Measurements from ENCODE around the gene CDK10.

CDK10 gene

DNA sequence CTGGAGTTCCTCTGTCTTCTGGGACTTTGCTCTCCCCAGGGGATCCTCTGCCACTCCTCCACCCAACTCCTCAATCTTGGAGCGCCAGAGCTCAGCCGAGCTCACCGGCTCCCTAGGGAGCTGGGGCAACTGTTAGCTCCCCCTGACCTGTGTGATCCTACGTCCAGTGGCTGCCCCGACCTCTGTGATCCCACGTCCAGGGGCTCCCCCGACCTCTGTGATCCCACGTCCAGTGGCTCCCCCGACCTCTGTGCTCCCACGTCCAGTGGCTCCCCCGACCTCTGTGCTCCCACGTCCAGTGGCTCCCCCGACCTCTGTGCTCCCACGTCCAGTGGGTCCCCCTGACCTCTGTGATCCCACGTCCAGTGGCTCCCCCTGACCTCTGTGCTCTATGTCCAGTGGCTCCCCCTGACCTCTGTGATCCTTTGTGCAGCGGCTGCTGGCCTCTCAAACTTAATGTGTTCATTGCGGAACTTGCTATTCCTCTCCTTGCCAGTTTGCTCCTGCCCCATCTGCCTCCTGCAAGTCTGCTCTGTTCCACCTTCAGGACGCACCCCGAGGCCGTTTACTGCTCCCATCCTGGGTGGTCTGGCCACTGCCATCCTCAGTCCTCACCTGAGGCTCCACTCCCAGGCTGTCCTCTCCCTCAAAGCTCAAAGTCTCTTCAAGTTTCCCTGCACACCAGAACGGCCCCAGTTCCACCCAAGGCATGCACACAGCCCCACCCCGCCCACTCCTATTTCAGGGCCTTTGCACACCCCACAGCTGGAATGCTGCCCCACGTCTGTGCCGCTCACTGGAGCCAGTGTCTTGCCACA is 31.4 kb downstream of the CDK10 start:
- no peaks in the 10 kb centered on the region for H3K9me3 Mint-ChIP-seq
- H3K4me1 Mint-ChIP-seq, result peaks cover 29% of the 10 kb centered on the region
- CTCF ChIA-PET, result interaction anchor here (3.7 kb wide), 1 partner anchor 11 kb away, joined by 13 read pairs; no protein-coding TSS in a partner anchor
- peak overlapping the region; percentile 58 for H3K27ac Mint-ChIP-seq
- peaks cover 9% of the 10 kb centered on the region for H3K27me3 Mint-ChIP-seq
- peaks cover 15% of the 10 kb centered on the region for H3K36me3 Mint-ChIP-seq
- DNase-seq, result no peak
- no peak overlapping the region for H3K4me3 Mint-ChIP-seq

GRCh38 chr16:89720551-89720812 is 34.0 kb downstream of the CDK10 start:
- Mint-ChIP-seq H3K27ac (no peak overlapping the region), H3K4me3 (peak overlapping the region; percentile 72), H3K9me3 (no peaks in the 10 kb centered on the region), H3K27me3 (peaks cover 9% of the 10 kb centered on the region), H3K4me1 (peaks cover 37% of the 10 kb centered on the region), H3K36me3 (peaks cover 30% of the 10 kb centered on the region)
- CTCF ChIA-PET, result interaction anchor here (1.3 to 3.7 kb wide), 2 partner anchors 12 to 14 kb away, joined by 3 to 13 read pairs; no protein-coding TSS in a partner anchor
- DNase-seq, result peak; percentile 51

GRCh38 chr16:89720813-89721545 is 34.5 kb downstream of the CDK10 start, which contains the start of the genes VPS9D1 and ZNF276:
TSS of gene VPS9D1 (minus strand) at chr16:89720898. CDS start at chr16:89720861, 37 bp downstream.
TSS of gene ZNF276 (plus strand) at chr16:89721537. CDS start at chr16:89721641, 104 bp downstream.
- Mint-ChIP-seq H3K36me3 (peaks cover 30% of the 10 kb centered on the region), H3K4me1 (peaks cover 39% of the 10 kb centered on the region), H3K4me3 (peak within 1 kb of the TSS; percentile 91), H3K27ac (peak within 1 kb of the TSS; percentile 98), H3K9me3 (no peaks in the 10 kb centered on the region), H3K27me3 (peaks cover 9% of the 10 kb centered on the region)
- DNase-seq, result peak; percentile 89
- CTCF ChIA-PET, result interaction anchor here (1.3 to 3.7 kb wide), 2 partner anchors 12 to 14 kb away, joined by 3 to 13 read pairs; no protein-coding TSS in a partner anchor

DNA sequence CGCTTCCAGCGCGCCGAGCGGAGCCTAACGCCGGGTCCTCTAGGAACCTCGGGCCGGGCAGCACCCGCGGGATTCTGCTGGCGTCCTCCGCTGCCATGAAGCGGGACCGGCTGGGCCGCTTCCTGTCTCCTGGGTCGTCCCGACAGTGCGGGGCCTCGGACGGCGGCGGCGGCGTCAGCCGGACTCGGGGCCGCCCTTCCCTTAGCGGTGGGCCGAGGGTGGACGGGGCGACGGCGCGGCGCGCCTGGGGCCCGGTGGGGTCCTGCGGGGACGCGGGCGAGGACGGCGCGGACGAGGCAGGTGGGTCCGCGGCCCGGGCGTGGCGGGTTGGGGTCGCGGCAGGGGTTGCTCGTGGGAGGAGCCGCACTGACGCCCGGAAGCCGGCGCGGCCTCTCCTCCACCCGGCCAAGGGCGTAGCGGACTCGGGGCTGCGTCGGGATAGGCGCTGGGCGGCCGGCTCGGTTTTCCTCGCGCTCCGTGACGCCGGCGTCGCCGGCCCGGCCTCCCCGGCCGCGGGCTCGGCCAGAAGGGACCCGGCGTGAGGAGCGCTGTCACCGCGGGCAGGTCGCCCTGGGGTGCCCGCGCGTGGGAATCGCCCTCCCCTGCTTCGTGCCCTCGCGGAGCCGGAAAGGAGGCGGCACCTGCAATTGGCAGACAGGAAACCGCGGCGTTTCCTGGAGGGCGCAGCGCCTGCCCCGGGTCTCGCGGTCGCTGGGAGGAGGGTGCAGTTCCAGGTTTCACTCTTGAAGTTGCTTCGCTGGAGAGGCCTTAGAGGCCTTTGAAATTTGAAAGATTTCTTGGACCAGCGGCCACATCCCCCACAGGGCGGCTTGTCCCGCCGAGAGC is 35.3 kb downstream of the CDK10 start:
- peak overlapping the region; percentile 98 for H3K27ac Mint-ChIP-seq
- CTCF ChIA-PET, result interaction anchor here (3.1 to 3.3 kb wide), 2 partner anchors 16 to 22 kb away, joined by 12 to 14 read pairs; no protein-coding TSS in a partner anchor
- DNase-seq, result peak; percentile 92
- peaks cover 28% of the 10 kb centered on the region for H3K36me3 Mint-ChIP-seq
- peaks cover 42% of the 10 kb centered on the region for H3K4me1 Mint-ChIP-seq
- peak overlapping the region; percentile 91 for H3K4me3 Mint-ChIP-seq
- H3K9me3 Mint-ChIP-seq, result no peaks in the 10 kb centered on the region
- peaks cover 9% of the 10 kb centered on the region for H3K27me3 Mint-ChIP-seq

DNA sequence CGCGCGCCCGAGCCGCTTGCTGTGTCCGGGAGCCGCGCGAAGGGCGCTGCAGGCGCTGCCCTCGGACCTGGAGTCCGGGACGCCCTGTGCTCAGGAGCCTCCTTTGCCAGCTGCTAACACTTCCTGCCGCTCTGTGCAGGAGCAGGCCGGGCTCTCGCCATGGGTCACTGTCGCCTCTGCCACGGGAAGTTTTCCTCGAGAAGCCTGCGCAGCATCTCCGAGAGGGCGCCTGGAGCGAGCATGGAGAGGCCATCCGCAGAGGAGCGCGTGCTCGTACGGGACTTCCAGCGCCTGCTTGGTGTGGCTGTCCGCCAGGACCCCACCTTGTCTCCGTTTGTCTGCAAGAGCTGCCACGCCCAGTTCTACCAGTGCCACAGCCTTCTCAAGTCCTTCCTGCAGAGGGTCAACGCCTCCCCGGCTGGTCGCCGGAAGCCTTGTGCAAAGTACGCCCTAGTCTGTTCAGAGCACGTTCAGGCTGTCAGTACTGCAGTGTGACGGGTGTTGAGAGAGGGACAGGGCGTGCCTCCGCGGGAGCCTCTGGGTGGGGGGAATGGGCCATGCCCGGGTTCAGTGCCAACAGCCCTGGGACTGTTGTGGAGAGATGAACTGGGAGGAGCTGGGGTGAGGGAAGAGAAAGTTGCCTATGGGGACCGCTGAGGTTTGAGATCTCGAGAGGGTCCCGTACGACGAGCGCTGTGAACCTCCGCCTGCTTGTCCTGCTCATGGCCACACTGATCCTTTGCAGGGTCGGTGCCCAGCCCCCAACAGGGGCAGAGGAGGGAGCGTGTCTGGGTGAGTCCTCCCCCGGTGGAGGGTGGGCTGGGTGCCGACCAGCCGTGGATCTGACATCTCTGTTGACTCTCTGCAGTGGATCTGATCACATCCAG is 36.1 kb downstream of the CDK10 start:
- CTCF ChIA-PET, result interaction anchor here (3.1 to 3.3 kb wide), 2 partner anchors 17 to 23 kb away, joined by 12 to 14 read pairs; no protein-coding TSS in a partner anchor
- peak overlapping the region; percentile 98 for H3K27ac Mint-ChIP-seq
- no peaks in the 10 kb centered on the region for H3K9me3 Mint-ChIP-seq
- peaks cover 29% of the 10 kb centered on the region for H3K36me3 Mint-ChIP-seq
- H3K4me1 Mint-ChIP-seq, result peaks cover 51% of the 10 kb centered on the region
- peak; percentile 90 for DNase-seq
- H3K27me3 Mint-ChIP-seq, result peaks cover 9% of the 10 kb centered on the region
- peak overlapping the region; percentile 91 for H3K4me3 Mint-ChIP-seq

DNA sequence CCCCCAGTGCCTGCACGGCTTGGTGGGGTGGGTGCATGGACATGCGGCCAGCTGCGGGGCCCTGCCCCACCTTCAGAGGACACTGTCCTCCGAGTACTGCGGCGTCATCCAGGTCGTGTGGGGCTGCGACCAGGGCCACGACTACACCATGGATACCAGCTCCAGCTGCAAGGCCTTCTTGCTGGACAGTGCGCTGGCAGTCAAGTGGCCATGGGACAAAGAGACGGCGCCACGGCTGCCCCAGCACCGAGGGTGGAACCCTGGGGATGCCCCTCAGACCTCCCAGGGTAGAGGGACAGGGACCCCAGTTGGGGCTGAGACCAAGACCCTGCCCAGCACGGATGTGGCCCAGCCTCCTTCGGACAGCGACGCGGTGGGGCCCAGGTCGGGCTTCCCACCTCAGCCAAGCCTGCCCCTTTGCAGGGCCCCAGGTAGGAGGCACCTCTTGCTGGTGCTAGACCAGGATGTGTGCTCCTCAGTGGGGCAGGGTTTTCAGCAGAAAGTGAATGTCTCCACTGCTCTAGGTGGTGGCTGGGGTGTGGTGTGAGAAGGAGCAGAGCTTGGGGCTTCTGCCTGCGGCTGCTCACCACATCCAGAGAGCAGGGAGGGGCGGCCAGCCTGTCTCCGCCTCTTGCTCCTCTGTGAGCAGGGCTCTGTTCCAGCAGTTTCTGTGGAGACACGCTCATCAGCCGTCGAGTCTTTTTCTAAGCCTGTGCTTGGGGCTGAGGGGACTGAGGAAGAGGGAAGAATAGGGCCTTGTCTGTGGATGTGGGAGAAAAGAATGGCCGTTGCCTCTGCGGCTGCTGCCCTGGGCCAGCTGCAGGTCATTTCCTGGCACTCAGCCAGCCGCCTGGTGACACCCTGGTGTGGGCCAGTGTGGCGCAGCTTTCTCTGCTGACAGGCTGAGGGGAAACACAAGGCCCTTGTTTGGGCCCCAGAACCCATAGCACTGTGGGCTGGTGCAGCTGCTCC is 37.1 kb downstream of the CDK10 start:
- Mint-ChIP-seq H3K4me1 (peaks cover 49% of the 10 kb centered on the region), H3K27ac (peak overlapping the region; percentile 98), H3K4me3 (peak overlapping the region; percentile 91), H3K36me3 (peaks cover 33% of the 10 kb centered on the region), H3K9me3 (no peaks in the 10 kb centered on the region), H3K27me3 (peaks cover 9% of the 10 kb centered on the region)
- DNase-seq, result peak; percentile 95
- CTCF ChIA-PET, result interaction anchor here (0.6 to 3.3 kb wide), 9 partner anchors 12 to 138 kb away, joined by 3 to 14 read pairs (median 4); no protein-coding TSS in a partner anchor

DNA sequence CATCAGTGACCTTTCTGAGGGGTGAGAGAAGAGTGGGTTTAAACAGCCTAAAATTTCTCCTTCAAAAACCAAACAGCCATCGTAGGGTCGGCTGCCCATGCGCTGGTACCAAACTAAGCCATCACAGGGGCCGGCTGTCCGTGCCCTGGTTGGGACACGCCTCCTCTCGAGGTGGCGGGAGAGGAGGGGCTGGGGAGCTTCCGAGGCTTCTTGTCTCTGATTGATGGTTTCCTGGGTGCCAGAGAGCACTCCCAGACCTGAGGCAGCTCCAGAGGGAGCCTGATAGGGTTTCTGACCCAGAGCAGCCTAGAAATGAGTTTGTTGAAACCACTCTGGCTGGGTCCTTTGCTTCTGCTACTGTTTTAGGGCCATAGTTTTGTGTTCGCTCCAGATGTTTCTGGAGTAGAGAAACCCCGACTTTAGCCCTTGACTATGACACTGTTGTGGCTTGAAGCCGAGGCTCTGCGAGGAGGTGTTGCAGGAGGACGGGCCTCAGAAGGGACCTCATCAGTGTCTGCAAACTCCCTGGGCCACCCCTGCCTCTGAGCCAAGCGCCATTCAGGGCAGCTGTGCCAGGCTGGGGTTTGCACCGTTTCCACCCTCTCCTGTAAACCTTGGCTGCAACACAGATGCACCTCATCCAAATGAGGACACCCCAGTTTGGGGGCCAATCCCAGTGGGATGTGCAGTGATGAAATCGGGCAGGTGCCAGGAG is 41.1 kb downstream of the CDK10 start:
- no peak overlapping the region for H3K27ac Mint-ChIP-seq
- no peak for DNase-seq
- no peak overlapping the region for H3K4me3 Mint-ChIP-seq
- no peaks in the 10 kb centered on the region for H3K9me3 Mint-ChIP-seq
- CTCF ChIA-PET, result interaction anchor here (1.6 kb wide), 1 partner anchor 22 kb away, joined by 4 read pairs; no protein-coding TSS in a partner anchor
- peaks cover 52% of the 10 kb centered on the region for H3K4me1 Mint-ChIP-seq
- H3K36me3 Mint-ChIP-seq, result peaks cover 63% of the 10 kb centered on the region
- H3K27me3 Mint-ChIP-seq, result no peaks in the 10 kb centered on the region

- no peaks in the 10 kb centered on the region for H3K9me3 Mint-ChIP-seq
- H3K27me3 Mint-ChIP-seq, result no peaks in the 10 kb centered on the region
- H3K4me3 Mint-ChIP-seq, result no peak overlapping the region
- no peak overlapping the region for H3K27ac Mint-ChIP-seq
- peaks cover 46% of the 10 kb centered on the region for H3K4me1 Mint-ChIP-seq
- peaks cover 63% of the 10 kb centered on the region for H3K36me3 Mint-ChIP-seq
- CTCF ChIA-PET, result interaction anchor here (1.6 kb wide), 1 partner anchor 23 kb away, joined by 4 read pairs; no protein-coding TSS in a partner anchor
- DNase-seq, result no peak
Observed at GRCh38 chr16:89729293-89729692, 42.8 kb downstream of the CDK10 start.

GRCh38 chr16:89729863-89730593 is 43.5 kb downstream of the CDK10 start:
- Mint-ChIP-seq H3K36me3 (peaks cover 67% of the 10 kb centered on the region), H3K27ac (no peak overlapping the region), H3K4me1 (peaks cover 47% of the 10 kb centered on the region), H3K9me3 (no peaks in the 10 kb centered on the region), H3K4me3 (no peak overlapping the region), H3K27me3 (no peaks in the 10 kb centered on the region)
- no peak for DNase-seq
- CTCF ChIA-PET, result no interaction called here

- no peak overlapping the region for H3K4me3 Mint-ChIP-seq
- CTCF ChIA-PET, result no interaction called here
- H3K9me3 Mint-ChIP-seq, result no peaks in the 10 kb centered on the region
- DNase-seq, result no peak
- H3K4me1 Mint-ChIP-seq, result peaks cover 53% of the 10 kb centered on the region
- H3K27ac Mint-ChIP-seq, result no peak overlapping the region
- no peaks in the 10 kb centered on the region for H3K27me3 Mint-ChIP-seq
- peaks cover 73% of the 10 kb centered on the region for H3K36me3 Mint-ChIP-seq
Observed at GRCh38 chr16:89730610-89731234, 44.2 kb downstream of the CDK10 start.

All from activated naive CD4-positive, alpha-beta T cell treated with anti-CD3 and anti-CD28 coated beads, Interleukin-2, amount 10 ng/mL, durations not matched to agents 7 days and 5 days (primary cell).